ENCODE measurements around the gene CALR. TPM values are rescaled to one million over a fixed set of nuclear protein-coding genes. Genes with fewer than 3 reads are reported as not detected.

Gene CALR
- polyA plus RNA-seq, 1 of the 3 experiments (the other 2 are of a cell fraction) = 1,334 TPM

DNA sequence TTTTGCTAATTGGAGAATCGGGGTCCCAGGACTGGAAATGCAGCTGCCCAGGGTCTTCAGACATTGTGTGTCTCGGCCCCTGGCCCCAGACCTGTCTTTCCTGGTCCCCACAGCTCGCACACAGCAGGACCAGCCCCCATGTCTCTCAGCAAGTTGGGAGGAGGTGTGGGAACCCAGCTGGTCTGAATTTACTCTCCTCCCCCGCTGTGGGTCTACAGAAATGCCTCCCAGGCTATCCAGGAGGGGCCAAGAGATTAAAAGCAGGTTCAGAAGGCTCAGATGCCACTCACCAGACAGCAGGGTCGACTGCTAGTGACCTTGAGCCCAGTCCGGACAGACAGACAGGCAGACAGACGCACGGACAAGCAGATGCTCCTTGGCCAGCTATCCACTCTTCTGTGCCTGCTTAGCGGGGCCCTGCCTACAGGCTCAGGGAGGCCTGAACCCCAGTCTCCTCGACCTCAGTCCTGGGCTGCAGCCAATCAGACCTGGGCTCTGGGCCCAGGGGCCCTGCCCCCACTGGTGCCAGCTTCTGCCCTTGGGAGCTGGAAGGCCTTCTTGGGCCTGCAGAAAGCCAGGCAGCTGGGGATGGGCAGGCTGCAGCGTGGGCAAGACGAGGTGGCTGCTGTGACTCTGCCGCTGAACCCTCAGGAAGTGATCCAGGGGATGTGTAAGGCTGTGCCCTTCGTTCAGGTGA is 31.0 kb downstream of the CALR start, which contains the start of gene DAND5 (continued):
- no peak for TF ChIP-seq ZBTB33 (IDR thresholded peaks at IDR 0.05; ENCODE audit: borderline replicate concordance, low read depth)
- TF ChIP-seq CHD2 (IDR thresholded peaks at IDR 0.05; ENCODE audit: low read length, partially characterized antibody) = peak; percentile 87
- TF ChIP-seq SIN3A (IDR thresholded peaks at IDR 0.05; ENCODE audit: borderline replicate concordance, low read depth, low read length) = no peak
- TF ChIP-seq ELF1 (IDR thresholded peaks at IDR 0.05) = no peak
- TF ChIP-seq POLR2AphosphoS5 (IDR thresholded peaks at IDR 0.05; ENCODE audit: low read depth, low read length) = no peak; the same call in 1 of the 2 replicates
- no peak for TF ChIP-seq JUND (IDR thresholded peaks at IDR 0.05)
- TF ChIP-seq RAD21 (IDR thresholded peaks at IDR 0.05; ENCODE audit: low read length) = no peak; the same call in none of the 2 replicates
- TF ChIP-seq, protein P1, sequence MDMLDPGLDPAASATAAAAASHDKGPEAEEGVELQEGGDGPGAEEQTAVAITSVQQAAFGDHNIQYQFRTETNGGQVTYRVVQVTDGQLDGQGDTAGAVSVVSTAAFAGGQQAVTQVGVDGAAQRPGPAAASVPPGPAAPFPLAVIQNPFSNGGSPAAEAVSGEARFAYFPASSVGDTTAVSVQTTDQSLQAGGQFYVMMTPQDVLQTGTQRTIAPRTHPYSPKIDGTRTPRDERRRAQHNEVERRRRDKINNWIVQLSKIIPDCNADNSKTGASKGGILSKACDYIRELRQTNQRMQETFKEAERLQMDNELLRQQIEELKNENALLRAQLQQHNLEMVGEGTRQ (IDR thresholded peaks at IDR 0.05; ENCODE audit: borderline replicate concordance, low read depth, low read length) = no peak
- TF ChIP-seq NFIC (IDR thresholded peaks at IDR 0.05; ENCODE audit: borderline replicate concordance) = peak; percentile 60; the same call in 1 of the 2 replicates
- TF ChIP-seq EP300 (IDR thresholded peaks at IDR 0.05; ENCODE audit: borderline replicate concordance in 1 of 2, low read depth in 1 of 2, low read length in 1 of 2) = peak in 1 of 2 experiments; percentile 86; a peak in 2 of 4 replicates
- no peak for TF ChIP-seq MEF2A (IDR thresholded peaks at IDR 0.05; ENCODE audit: borderline replicate concordance, low read depth)
- peak; percentile 34; the same call in 1 of the 2 replicates for TF ChIP-seq TCF12 (IDR thresholded peaks at IDR 0.05)

GRCh38 chr19:12970070-12970820 is 31.8 kb downstream of the CALR start:
- Histone ChIP-seq H3K4me3 (ENCODE audit: low read depth in 2 of 2, low read length in 1 of 2) (peak overlapping the region in 1 of 2 experiments; percentile 5; a peak in 1 of 4 replicates), H3K4me2 (peak overlapping the region; percentile 62; the same call in 1 of the 2 replicates), H3K9me3 (no peaks in the 10 kb centered on the region), H2AFZ (ENCODE audit: low read depth) (0 out of 2 replicates have a peak overlapping the region, but pooled peaks have one; percentile 11), H3F3A (replicated peaks; ENCODE audit: insufficient read depth) (peaks cover 12% of the 10 kb centered on the region), H4K20me1 (ENCODE audit: insufficient read depth) (no peaks in the 10 kb centered on the region), H3K9ac (no peak overlapping the region), H3K79me2 (ENCODE audit: insufficient read depth) (no peaks in the 10 kb centered on the region), H3K36me3 (replicated peaks in 1 of 2; ENCODE audit: control insufficient read depth in 1 of 2, insufficient read depth in 2 of 2, low read length in 1 of 2) (no peaks in the 10 kb centered on the region), H3K9me2 (no peaks in the 10 kb centered on the region), H3K27me3 (ENCODE audit: insufficient read depth) (no peaks in the 10 kb centered on the region), H3K27ac (ENCODE audit: low read depth in 2 of 2, low read length in 1 of 2) (peak overlapping the region; percentile 54 to 93; a peak in 3 of 4 replicates), H3K4me1 (ENCODE audit: control insufficient read depth in 1 of 2, insufficient read depth in 2 of 2, low read depth in 1 of 2, low read length in 1 of 2) (peaks cover 6 to 31% of the 10 kb centered on the region in 2 experiments; a peak in 3 of 4 replicates)
- CTCF ChIA-PET = interaction anchor here (1.1 to 24.6 kb wide), 5 partner anchors 7 to 129 kb away, joined by 3 to 603 read pairs (median 144); no protein-coding TSS in a partner anchor
- POLR2A ChIA-PET = interaction anchor here (1.0 to 1.4 kb wide), 5 partner anchors 8 to 182 kb away, joined by 3 to 7 read pairs (median 5); no protein-coding TSS in a partner anchor
- TF ChIP-seq RFX5 (IDR thresholded peaks at IDR 0.05; ENCODE audit: low read length) (no peak), FOSL2 (IDR thresholded peaks at IDR 0.05; ENCODE audit: borderline replicate concordance, low read depth) (no peak), CHD2 (IDR thresholded peaks at IDR 0.05; ENCODE audit: low read length, partially characterized antibody) (no peak), TAF1 (IDR thresholded peaks at IDR 0.05; ENCODE audit: borderline replicate concordance, low read depth, low read length) (no peak), POLR2AphosphoS5 (IDR thresholded peaks at IDR 0.05; ENCODE audit: low read depth, low read length) (no peak), GABPA (IDR thresholded peaks at IDR 0.05; ENCODE audit: low read depth) (no peak), RXRA (IDR thresholded peaks at IDR 0.05; ENCODE audit: borderline replicate concordance, low read depth) (no peak), RCOR1 (IDR thresholded peaks at IDR 0.05; ENCODE audit: low read length) (no peak), ELF1 (IDR thresholded peaks at IDR 0.05) (no peak), MXI1 (IDR thresholded peaks at IDR 0.05; ENCODE audit: low read depth, low read length) (no peak), EZH2phosphoT487 (IDR thresholded peaks at IDR 0.05; ENCODE audit: borderline replicate concordance, low read depth) (no peak)
- DNase-seq = peak; percentile 24
- WGBS (ENCODE audit: low lambda C conversion rate) = 96% methylated on average over 7 of the region's 7 CpGs

Measured in SK-N-SH (cell line).